Astrocyte (in vitro differentiated cells and primary cell): ENCODE data around the gene IRF1. TPM values are rescaled to one million over a fixed set of nuclear protein-coding genes. Genes with fewer than 3 reads are reported as not detected.

ENCODE experiments used
- DNase-seq: peaks from one replicate; pipeline ENCODE4 v3.0.0-alpha.2; 2010; ENCODE audit warnings: low read depth
- FAIRE-seq: peaks from 2 replicates; lab custom pipeline; 2011; peaks lifted over from hg19 to GRCh38; lab: Jason Lieb, UNC
- H2AFZ ChIP-seq: 2 replicates; pipeline ENCODE4 v1.6.0; 2012; ENCODE audit warnings: low read depth, low read length, inconsistent platforms
- H3K27ac ChIP-seq: 2 replicates; pipeline ENCODE4 v1.5.1; 2011; ENCODE audit warnings: low read depth, low read length, inconsistent platforms
- H3K27me3 ChIP-seq: 2 replicates; pipeline ENCODE4 v1.6.0; 2011; ENCODE audit warnings: low read length, inconsistent platforms; ENCODE audit not compliant: insufficient read depth
- H3K36me3 ChIP-seq: 2 replicates; pipeline ENCODE4 v1.5.1; 2011; ENCODE audit warnings: low read length, inconsistent platforms; ENCODE audit not compliant: insufficient read depth
- H3K4me1 ChIP-seq: 2 replicates; pipeline ENCODE4 v1.5.1; 2011; ENCODE audit warnings: low read length, inconsistent platforms; ENCODE audit not compliant: insufficient read depth
- H3K4me2 ChIP-seq: 2 replicates; pipeline ENCODE4 v1.6.0; 2012; ENCODE audit warnings: low read length, inconsistent platforms
- H3K4me3 ChIP-seq: 2 replicates; pipeline ENCODE4 v1.5.1; 2011; ENCODE audit warnings: low read depth, mild to moderate bottlenecking, low read length, inconsistent platforms; ENCODE audit not compliant: insufficient read depth
- H3K79me2 ChIP-seq: 2 replicates; pipeline ENCODE4 v1.6.0; 2012; ENCODE audit warnings: mild to moderate bottlenecking, low read length, inconsistent platforms; ENCODE audit not compliant: insufficient read depth
- H3K9ac ChIP-seq: 2 replicates; pipeline ENCODE4 v1.6.0; 2012; ENCODE audit warnings: mild to moderate bottlenecking, low read length, inconsistent platforms
- H3K9me3 ChIP-seq: 2 replicates; pipeline ENCODE4 v1.5.1; 2012; ENCODE audit warnings: low read depth, mild to moderate bottlenecking, low read length, inconsistent platforms; ENCODE audit not compliant: insufficient read depth
- H4K20me1 ChIP-seq: 2 replicates; pipeline ENCODE4 v1.6.0; 2012; ENCODE audit warnings: low read length, inconsistent platforms; ENCODE audit not compliant: insufficient read depth
- H3K27ac Mint-ChIP-seq: one replicate; pipeline ENCODE4 v1.8.0; 2021; ENCODE audit warnings: mild to moderate bottlenecking, mixed read lengths; ENCODE audit not compliant: unreplicated experiment
- H3K27me3 Mint-ChIP-seq: one replicate; pipeline ENCODE4 v1.8.0; 2021; ENCODE audit warnings: low read depth, mixed read lengths; ENCODE audit not compliant: unreplicated experiment
- H3K36me3 Mint-ChIP-seq: one replicate; pipeline ENCODE4 v1.8.0; 2021; ENCODE audit warnings: low read depth, mixed read lengths; ENCODE audit not compliant: unreplicated experiment
- H3K4me1 Mint-ChIP-seq: one replicate; pipeline ENCODE4 v1.8.0; 2021; ENCODE audit warnings: low read depth, mixed read lengths; ENCODE audit not compliant: unreplicated experiment
- H3K4me3 Mint-ChIP-seq: one replicate; pipeline ENCODE4 v1.8.0; 2021; ENCODE audit warnings: mild to moderate bottlenecking, moderate library complexity, mixed read lengths; ENCODE audit not compliant: unreplicated experiment
- H3K9me3 Mint-ChIP-seq: one replicate; pipeline ENCODE4 v1.8.0; 2021; ENCODE audit warnings: mild to moderate bottlenecking, mixed read lengths; ENCODE audit not compliant: unreplicated experiment
- CTCF ChIP-seq: IDR thresholded peaks from 2 replicates; pipeline ENCODE4 v1.5.1; 2011; ENCODE audit warnings: low read depth, mild to moderate bottlenecking, inconsistent platforms, low read length, moderate library complexity; ENCODE audit not compliant: insufficient read depth
- EZH2 ChIP-seq: IDR thresholded peaks from 2 replicates; pipeline ENCODE4 v1.6.1; 2012; ENCODE audit warnings: mild to moderate bottlenecking, low read length, inconsistent platforms; ENCODE audit not compliant: insufficient read depth
- total RNA-seq: library from RNA; stranded (reverse); gene quantifications from 2 replicates; pipeline ENCODE4 v1.2.1, GENCODE V29; 2021

The IRF1 gene
- total RNA-seq, 1 donor from 2014 or later: 39.7 TPM

- Histone ChIP-seq H4K20me1 (peaks cover 59% of the 10 kb centered on the region), H3K79me2 (peaks cover 33% of the 10 kb centered on the region), H3K27me3 (no peaks in the 10 kb centered on the region), H3K4me3 (no peak overlapping the region), H3K36me3 (peaks cover 25% of the 10 kb centered on the region), H3K4me1 (peaks cover 8% of the 10 kb centered on the region), H3K9me3 (no peaks in the 10 kb centered on the region), H3K4me2 (peak overlapping the region; percentile 90), H3K9ac (no peak overlapping the region), H2AFZ (no peak overlapping the region), H3K27ac (no peak overlapping the region)
- H3K27me3 Mint-ChIP-seq: peaks cover 2% of the 10 kb centered on the region
- H3K9me3 Mint-ChIP-seq: no peaks in the 10 kb centered on the region
- peak overlapping the region; percentile 92 for H3K4me3 Mint-ChIP-seq
- TF ChIP-seq CTCF (no peak), EZH2 (no peak)
- no peak for FAIRE-seq
- no peak for DNase-seq
- no peak overlapping the region for H3K27ac Mint-ChIP-seq
- peaks cover 28% of the 10 kb centered on the region for H3K4me1 Mint-ChIP-seq
- H3K36me3 Mint-ChIP-seq: peaks cover 43% of the 10 kb centered on the region
These were observed 2.6 kb downstream of the IRF1 start for GRCh38 chr5:132487841-132488555.

- Histone ChIP-seq H3K4me1 (peaks cover 8% of the 10 kb centered on the region), H3K27ac (no peak overlapping the region), H3K4me3 (no peak overlapping the region), H3K79me2 (peaks cover 33% of the 10 kb centered on the region), H3K9ac (no peak overlapping the region), H3K36me3 (peaks cover 27% of the 10 kb centered on the region), H3K27me3 (no peaks in the 10 kb centered on the region), H3K4me2 (no peak overlapping the region), H3K9me3 (no peaks in the 10 kb centered on the region), H4K20me1 (peaks cover 59% of the 10 kb centered on the region), H2AFZ (no peak overlapping the region)
- Mint-ChIP-seq H3K9me3 (no peaks in the 10 kb centered on the region), H3K27ac (no peak overlapping the region), H3K36me3 (peaks cover 47% of the 10 kb centered on the region), H3K4me1 (peaks cover 25% of the 10 kb centered on the region), H3K4me3 (peak overlapping the region; percentile 13), H3K27me3 (peaks cover under 1% of the 10 kb centered on the region)
- TF ChIP-seq EZH2 (no peak), CTCF (no peak)
- no peak for DNase-seq
- FAIRE-seq: no peak
These were observed 3.5 kb downstream of the IRF1 start for GRCh38 chr5:132487095-132487428.
